HG02870 (cell line): ENCODE measurements around the gene PCCA.
"Not testable (repeated sequence)": the region's sequence is repeated elsewhere in the genome, so short reads cannot be mapped to it uniquely, and the experiment has no call there.

ENCODE experiments used
- ATAC-seq: cut with Tn5 transposase; IDR thresholded peaks from one replicate; pipeline ENCODE4 v1.9.1; 2021; ENCODE audit warnings: mild to moderate bottlenecking, moderate library complexity; ENCODE audit not compliant: unreplicated experiment

PCCA gene

GRCh38 chr13:100088644-100089464 lies at the start of gene PCCA:
PCCA (plus strand) TSS chr13:100089093; CDS start chr13:100089121, 28 bp downstream.
- ATAC-seq = peak; percentile 97

GRCh38 chr13:100039740-100040139 lies 49.2 kb upstream of the PCCA start:
- no peak for ATAC-seq

DNA sequence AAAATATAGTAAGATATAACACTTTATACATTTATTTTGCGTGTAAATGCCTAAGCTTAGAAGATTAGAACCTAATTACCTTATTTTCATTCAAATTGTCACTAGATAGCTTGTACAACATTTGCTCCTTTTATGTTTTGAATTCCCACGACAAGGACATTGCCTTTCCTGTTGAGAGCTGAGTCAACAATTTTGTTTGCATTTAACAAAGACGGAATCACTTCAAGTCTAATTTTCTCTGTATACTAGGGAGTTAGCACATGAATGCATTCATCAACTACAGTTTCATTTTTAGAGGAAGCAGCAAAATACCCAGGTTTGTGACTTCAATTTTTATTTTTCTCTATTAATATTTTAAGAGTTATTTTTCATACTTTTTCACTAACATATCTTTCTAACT lies 48.7 kb upstream of the PCCA start:
- no peak for ATAC-seq

DNA sequence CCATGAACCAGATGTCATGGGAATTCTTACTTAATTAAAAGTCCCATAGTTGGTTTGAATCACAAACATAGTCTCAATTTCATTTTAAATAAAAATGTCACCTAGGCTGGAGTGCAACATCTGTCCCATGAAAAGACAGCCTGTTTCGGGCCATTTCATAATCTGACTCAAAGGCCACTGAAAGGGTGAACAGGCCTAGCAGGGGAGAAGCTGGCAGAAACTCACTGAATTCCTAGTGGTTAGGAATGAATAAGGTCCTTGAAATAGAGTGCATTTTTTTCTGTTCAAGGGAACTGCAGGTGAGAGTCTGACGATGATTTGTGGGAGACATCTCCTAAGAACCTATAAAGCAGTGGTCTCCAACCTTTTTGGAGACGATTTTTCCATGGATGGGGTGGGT lies 44.0 kb upstream of the PCCA start:
- no peak for ATAC-seq

- no peak for ATAC-seq
Measured at GRCh38 chr13:100045355-100045754, 43.5 kb upstream of the PCCA start.

DNA sequence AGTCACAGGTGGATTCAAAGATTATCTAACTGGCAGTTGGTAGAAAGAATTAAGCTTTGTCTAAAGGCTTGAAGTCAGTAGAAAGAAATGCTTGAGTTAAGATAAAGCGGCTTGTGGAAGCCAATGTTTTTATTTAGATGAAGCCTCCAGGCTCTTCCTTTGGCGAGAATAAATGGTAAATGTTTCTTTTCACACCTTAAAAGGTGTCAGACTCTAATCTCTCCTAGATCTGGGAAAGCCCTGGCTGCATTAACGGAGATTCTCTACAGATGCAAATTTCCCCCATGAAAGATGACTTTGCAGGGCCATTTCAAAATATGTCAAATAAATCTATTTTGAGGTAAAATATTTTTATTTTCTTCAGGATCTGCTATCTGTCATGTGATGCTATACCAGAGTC lies 37.8 kb upstream of the PCCA start:
- no peak for ATAC-seq

DNA sequence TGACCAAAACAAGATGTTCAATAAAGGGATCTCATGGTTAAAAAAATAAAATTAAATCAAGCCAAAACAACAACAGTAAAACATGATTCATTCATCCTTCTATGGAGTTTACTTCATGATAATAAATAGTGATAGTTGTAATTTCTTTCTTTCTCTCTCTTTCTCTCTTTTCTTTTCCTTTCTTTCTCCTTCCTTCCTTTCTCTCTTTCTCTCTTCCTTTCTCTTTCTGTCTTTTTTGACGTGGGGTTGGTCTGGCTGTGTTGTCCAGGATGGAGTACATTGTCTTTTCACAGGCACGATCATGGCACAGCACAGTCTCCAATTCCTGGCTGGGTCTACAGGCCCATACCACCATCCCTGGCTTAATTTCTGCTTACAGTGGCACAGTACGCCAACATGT lies 29.1 kb upstream of the PCCA start:
- ATAC-seq = no peak

DNA sequence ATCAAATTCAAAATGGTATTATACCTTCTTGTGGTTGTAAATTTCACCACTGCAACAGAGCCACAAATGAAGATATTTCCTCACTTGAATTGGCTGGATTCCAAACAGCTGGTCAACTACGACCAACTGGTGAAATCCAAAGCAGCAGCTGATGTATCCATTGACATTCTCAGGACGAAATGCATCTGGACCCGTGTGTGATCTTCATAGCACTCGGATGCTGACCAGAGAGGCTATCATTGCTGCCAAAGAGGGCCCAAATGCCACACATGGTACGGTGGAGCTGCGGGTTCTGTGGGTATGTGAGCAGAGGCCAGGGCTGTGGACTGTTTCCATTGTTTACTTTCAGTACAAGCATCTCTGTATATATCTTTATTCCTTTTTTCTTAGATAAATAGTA lies 25.6 kb upstream of the PCCA start:
- no peak for ATAC-seq

GRCh38 chr13:100063906-100064305 lies 25.0 kb upstream of the PCCA start:
- ATAC-seq = no peak

- ATAC-seq = no peak
Measured at GRCh38 chr13:100068133-100068931, 20.6 kb upstream of the PCCA start.

- no peak for ATAC-seq
Measured at GRCh38 chr13:100069278-100069677, 19.6 kb upstream of the PCCA start.

DNA sequence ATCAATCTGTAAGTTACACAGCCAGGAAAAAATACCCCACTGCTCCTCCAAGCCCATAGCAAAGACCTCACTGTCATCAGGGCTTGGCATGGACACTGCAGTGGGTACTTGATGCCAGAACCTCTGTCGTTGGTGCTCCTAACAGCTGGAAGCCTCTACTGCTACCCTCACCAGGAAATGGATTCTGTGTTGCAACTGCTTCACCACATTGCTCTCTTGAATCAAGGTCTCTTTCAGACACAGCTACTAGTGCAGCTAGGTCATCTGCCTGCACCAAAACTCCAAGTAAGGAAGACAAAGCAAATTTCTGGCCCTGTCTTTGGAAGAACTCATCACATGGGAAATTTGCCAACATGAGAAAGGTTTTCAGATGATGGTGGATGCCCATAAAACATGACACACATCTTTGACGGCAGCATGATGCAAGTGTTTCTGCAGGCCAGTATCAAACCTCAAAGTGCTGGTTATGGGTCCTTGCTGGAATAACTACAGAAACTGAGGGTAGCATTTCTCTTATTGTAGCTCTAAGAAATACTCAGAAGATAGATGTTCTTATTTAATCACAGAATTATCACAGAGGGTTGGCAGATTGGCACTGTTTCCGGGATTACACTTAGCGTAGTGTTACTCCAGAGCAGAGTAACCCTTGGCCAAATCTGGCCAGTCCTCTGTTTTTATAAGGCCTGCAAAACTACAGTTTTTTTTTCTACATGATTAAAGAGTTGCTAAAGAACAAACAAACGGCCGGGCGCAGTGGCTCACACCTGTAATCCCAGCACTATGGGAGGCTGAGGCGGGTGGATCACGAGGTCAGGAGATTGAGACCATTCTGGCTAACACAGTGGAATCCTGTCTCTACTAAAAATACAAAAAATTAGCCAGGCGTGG lies 12.9 kb upstream of the PCCA start:
- no peak for ATAC-seq

DNA sequence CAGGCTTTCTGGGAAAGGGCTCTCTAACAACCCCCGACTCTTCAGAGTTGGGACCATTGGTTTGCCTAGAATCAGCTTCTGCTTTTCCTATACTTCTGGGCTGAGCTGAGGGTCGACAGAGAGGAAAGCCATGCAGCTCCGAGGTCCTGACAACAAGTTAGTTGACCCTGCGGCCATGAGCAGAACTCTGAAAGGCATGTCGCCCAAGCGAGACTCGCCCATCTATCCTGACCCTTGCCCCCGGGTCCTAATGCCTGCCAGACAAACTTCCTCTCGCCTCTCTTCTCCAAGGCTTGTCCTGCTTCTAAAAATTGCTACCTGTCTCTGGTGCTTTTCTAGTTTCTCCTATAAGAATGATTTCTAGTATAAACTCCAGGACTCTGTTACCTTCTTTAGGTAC lies 9.9 kb upstream of the PCCA start:
- not testable (repeated sequence) for ATAC-seq

DNA sequence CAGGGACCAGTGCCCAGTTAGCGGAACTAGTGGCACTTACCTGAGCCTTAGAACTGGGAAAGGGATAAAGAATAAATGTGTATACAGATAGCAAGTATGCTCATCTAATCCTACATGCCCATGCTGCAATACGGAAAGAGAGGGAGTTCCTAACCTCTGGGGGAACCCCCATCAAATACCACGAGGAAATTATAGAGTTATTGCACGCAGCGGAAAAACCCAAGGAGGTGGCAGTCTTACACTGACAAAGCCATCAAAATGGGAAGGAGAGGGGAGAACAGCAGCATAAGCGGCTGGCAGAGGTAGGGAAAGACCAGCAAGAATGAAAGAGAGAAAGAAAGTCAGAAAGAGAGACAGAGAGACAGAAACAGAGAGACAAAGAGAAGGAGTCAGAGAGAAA lies 5.5 kb upstream of the PCCA start:
- ATAC-seq = not testable (repeated sequence)

DNA sequence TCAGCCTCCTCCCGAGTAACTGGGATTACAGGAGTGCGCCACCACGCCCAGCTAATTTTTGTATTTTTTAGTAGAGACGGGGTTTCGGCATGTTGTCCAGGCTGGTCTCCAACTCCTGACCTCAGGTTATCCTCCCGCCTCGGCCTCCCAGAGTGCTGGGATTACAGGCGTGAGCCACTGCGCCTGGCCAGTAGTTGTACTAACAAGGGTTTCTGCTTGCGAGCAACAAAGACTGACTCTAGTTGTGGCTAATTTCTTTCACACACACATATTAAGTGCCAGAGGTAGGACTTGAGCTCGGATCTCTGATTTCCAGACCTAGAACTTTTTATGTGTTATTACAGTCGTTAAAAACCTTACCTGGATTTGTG lies 635 bp upstream of the PCCA start:
- no peak for ATAC-seq

DNA sequence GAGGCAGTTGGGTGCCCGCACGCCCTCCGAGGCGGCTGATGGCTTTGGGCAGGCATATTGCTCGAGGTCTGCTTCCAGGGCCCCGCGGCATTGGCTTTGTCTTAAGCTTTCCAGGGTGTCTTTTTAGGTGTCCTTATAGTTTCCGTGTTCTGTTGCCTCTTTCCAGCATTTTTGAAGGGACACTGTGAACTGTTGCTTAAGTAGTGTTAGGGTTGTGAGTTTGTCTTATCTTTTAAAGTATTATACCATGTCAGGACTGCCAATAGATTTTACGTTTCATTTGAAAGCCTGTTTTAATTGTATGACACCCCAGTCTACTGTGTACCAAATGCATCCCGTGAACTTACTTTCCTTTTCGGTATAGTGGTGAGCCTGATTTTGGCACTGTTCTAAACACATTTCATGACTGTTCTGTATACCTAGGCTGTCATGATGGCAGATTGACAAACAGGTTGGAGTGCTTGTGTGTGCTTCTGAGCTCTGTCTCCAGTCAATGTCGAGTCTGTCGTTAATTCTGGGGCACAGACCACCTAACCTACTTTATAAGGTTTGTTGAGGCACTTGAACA lies 656 bp downstream of the PCCA start:
- ATAC-seq = no peak

GRCh38 chr13:100090861-100091260 lies 2.0 kb downstream of the PCCA start:
- ATAC-seq = no peak

DNA sequence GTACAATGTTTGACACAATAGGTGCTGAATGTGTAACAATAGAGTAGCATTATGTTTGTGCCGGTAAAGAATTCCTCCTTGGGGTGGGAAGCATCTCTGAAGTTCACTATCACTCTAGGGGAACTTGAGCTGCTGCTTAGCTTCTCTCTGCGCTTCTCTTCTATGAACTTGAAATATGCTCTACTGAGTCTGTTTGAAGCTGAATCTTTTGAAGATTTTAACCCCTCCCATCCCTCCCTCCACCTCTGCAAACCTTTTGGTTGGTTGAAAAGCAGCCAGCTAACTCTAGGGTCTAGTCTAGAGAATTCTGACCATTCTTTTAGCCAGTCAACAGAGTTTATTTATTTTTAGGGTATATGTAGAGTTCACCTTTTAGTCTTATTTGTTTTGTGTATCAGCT lies 2.5 kb downstream of the PCCA start:
- ATAC-seq = no peak

GRCh38 chr13:100092273-100092672 lies 3.4 kb downstream of the PCCA start:
- not testable (repeated sequence) for ATAC-seq

DNA sequence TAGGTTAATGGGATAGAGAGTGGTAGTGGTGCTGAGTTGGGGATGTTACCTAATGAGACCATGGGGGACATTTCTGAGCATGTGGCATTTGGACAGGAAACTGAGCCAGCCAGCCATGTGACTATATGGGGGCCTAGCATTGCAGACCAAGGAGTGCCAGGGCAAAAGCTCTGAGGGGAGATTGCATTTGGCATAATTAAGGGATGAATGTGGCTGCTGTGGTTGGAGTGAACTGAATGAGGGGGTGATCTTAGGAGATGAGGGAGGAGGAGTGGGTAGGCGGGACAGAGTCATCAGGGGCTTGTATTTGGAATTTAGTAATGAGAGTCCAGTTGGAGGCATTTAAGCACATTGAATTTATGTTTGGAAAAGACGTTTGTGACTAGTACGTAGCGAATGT lies 6.6 kb downstream of the PCCA start:
- no peak for ATAC-seq

- ATAC-seq = no peak
Measured at GRCh38 chr13:100096526-100096925, 7.6 kb downstream of the PCCA start.
